Kidney epithelial cell (primary cell): Measurements from ENCODE around the gene ZMIZ1. TPM values are rescaled to one million over a fixed set of nuclear protein-coding genes. Genes with fewer than 3 reads are reported as not detected.

ENCODE experiments used
- DNase-seq: peaks from one replicate; pipeline ENCODE4 v3.0.0-alpha.2; 2010; ENCODE audit warnings: low read depth
- H3K27me3 ChIP-seq: 2 replicates; pipeline ENCODE4 v1.6.0; 2011; ENCODE audit warnings: low read length; ENCODE audit not compliant: control insufficient read depth, insufficient read depth
- H3K36me3 ChIP-seq: 2 replicates; pipeline ENCODE4 v1.5.1; 2011; ENCODE audit warnings: low read length; ENCODE audit not compliant: control insufficient read depth, insufficient read depth
- H3K4me3 ChIP-seq: 2 replicates; pipeline ENCODE4 v1.5.1; 2011; ENCODE audit warnings: low read depth, mild to moderate bottlenecking, control low read depth, low read length
- total RNA-seq: library from RNA; depleted of rRNA; stranded (reverse); fragments of >200 nt; gene quantifications from 2 replicates; pipeline ENCODE4 v1.2.3, GENCODE V29; 2015
- TF ChIP-seq, protein P1 (sequence below): IDR thresholded peaks from 2 replicates; pipeline ENCODE4 v1.5.1; 2011; ENCODE audit warnings: mild to moderate bottlenecking, moderate library complexity, low read length, control low read depth, inconsistent platforms; ENCODE audit not compliant: insufficient read depth, poor library complexity, severe bottlenecking

ZMIZ1 gene
- total RNA-seq, 1 donor from 2014 or later = 57.5 TPM

- no peaks in the 10 kb centered on the region for H3K36me3 ChIP-seq
- no peak overlapping the region for H3K4me3 ChIP-seq
- no peak for DNase-seq
- TF ChIP-seq, protein P1, sequence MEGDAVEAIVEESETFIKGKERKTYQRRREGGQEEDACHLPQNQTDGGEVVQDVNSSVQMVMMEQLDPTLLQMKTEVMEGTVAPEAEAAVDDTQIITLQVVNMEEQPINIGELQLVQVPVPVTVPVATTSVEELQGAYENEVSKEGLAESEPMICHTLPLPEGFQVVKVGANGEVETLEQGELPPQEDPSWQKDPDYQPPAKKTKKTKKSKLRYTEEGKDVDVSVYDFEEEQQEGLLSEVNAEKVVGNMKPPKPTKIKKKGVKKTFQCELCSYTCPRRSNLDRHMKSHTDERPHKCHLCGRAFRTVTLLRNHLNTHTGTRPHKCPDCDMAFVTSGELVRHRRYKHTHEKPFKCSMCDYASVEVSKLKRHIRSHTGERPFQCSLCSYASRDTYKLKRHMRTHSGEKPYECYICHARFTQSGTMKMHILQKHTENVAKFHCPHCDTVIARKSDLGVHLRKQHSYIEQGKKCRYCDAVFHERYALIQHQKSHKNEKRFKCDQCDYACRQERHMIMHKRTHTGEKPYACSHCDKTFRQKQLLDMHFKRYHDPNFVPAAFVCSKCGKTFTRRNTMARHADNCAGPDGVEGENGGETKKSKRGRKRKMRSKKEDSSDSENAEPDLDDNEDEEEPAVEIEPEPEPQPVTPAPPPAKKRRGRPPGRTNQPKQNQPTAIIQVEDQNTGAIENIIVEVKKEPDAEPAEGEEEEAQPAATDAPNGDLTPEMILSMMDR = peak; percentile 8
- H3K27me3 ChIP-seq = no peaks in the 10 kb centered on the region
These were observed 36.5 kb downstream of the ZMIZ1 start for GRCh38 chr10:79105150-79105739.

DNA sequence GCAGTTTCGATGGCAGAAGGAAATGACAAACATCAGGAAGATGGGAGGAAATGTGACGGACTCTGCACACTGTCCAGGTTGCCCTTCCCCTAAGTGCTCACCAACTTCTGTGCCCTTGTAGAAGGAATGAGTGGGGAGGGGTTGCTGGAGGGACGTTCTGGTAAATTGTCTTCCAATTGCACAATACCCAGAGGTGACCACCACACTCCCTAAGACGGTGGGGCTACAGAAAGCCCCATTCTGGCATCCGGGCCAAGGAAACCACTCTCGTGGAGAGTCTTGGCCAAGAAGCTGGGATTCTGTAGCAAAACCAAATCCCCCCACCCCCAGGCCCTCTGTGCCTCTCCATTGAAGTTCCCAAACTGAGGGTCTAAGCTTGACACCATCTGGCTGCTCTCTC lies 37.1 kb downstream of the ZMIZ1 start:
- no peak for DNase-seq
- Histone ChIP-seq H3K36me3 (peaks cover under 1% of the 10 kb centered on the region), H3K27me3 (no peaks in the 10 kb centered on the region), H3K4me3 (no peak overlapping the region)
- TF ChIP-seq, protein P1 = no peak

DNA sequence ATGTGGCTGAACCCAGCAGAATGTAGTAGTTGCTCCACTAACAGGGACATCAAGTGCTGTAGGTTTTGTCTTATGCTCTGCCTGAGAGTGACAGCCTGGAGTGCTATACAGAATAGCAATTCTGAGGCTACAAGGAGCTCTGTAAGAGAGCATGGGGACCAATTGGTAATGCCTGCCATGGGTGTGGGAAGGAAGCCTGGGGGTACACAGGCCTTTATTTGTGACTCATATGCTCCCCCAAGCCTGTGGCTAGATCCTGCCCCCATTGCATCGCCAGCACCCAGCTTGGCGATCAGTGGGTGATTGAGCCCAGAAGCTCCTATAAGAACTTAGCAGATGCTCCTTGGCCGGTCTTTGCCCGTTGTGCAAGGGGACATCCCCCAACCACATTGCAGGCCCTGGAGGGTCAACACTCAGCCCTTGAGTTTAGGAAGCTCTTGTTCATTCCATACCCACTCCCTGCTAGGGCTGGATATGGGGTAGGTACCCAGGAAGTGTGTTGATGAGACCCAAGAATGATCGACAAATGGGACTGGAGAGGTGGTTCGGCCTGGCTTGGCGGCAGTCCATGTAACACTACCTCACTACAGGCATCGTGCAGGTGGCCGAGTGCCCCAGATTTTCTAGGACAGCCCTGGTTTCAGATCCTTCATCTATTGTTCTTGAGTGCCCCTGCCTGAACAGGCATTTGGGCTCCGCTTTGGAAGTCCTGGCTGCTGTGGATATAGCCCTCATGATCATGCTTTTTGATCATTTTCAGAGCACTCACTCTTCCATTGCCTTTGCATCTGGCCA lies 37.7 kb downstream of the ZMIZ1 start:
- TF ChIP-seq, protein P1 = no peak
- DNase-seq = no peak
- Histone ChIP-seq H3K4me3 (no peak overlapping the region), H3K36me3 (peaks cover 2% of the 10 kb centered on the region), H3K27me3 (no peaks in the 10 kb centered on the region)

GRCh38 chr10:79107736-79108264 lies 39.0 kb downstream of the ZMIZ1 start:
- no peaks in the 10 kb centered on the region for H3K27me3 ChIP-seq
- peaks cover 2% of the 10 kb centered on the region for H3K36me3 ChIP-seq

GRCh38 chr10:79108728-79109127 lies 40.0 kb downstream of the ZMIZ1 start:
- no peak for DNase-seq
- TF ChIP-seq, protein P1 = no peak
- peaks cover 2% of the 10 kb centered on the region for H3K36me3 ChIP-seq
- no peak overlapping the region for H3K4me3 ChIP-seq
- no peaks in the 10 kb centered on the region for H3K27me3 ChIP-seq

More at GRCh38 chr10:79107736-79108264, 39.0 kb downstream of the ZMIZ1 start:
- H3K4me3 ChIP-seq = no peak overlapping the region
- DNase-seq = no peak
- TF ChIP-seq, protein P1 = no peak
